MM.1S (cell line): Measurements from ENCODE around the gene SH3PXD2A.

Experiments used
- DNase-seq: peaks from one replicate; pipeline ENCODE4 v3.0.0-alpha.2; 2015
- H2AFZ ChIP-seq: fragments of 300-600 bp; sonication (generic); 2 replicates; pipeline ENCODE4 v1.6.0; 2016; ENCODE audit warnings: antibody characterized with exemption, low read length
- H3F3A ChIP-seq: fragments of 300-600 bp; sonication (generic); 2 replicates; pipeline ENCODE4 v1.6.1; 2016; ENCODE audit warnings: mild to moderate bottlenecking, antibody characterized with exemption, low read length, moderate library complexity, mixed read lengths; ENCODE audit not compliant: insufficient read depth
- H3K27ac ChIP-seq: fragments of 300-600 bp; sonication (generic); 2 replicates; pipeline ENCODE4 v1.5.1; 2016; ENCODE audit warnings: mild to moderate bottlenecking, low read length
- H3K27me3 ChIP-seq: fragments of 300-600 bp; sonication (generic); replicated peaks from 2 replicates; pipeline ENCODE4 v1.6.0; 2016; ENCODE audit warnings: low read length; ENCODE audit not compliant: insufficient read depth
- H3K36me3 ChIP-seq: fragments of 300-600 bp; sonication (generic); replicated peaks from 2 replicates; pipeline ENCODE4 v1.6.1; 2016; ENCODE audit warnings: mild to moderate bottlenecking, low read length, mixed read lengths; ENCODE audit not compliant: insufficient read depth
- H3K4me1 ChIP-seq: fragments of 300-600 bp; sonication (generic); 2 replicates; pipeline ENCODE4 v1.6.1; 2016; ENCODE audit warnings: low read length, mixed read lengths
- H3K4me2 ChIP-seq: fragments of 300-600 bp; sonication (generic); 2 replicates; pipeline ENCODE4 v1.6.0; 2016; ENCODE audit warnings: low read depth, low read length
- H3K4me3 ChIP-seq: fragments of 300-600 bp; sonication (generic); 2 replicates; pipeline ENCODE4 v1.5.1; 2016; ENCODE audit warnings: low read length, mixed read lengths
- H3K79me2 ChIP-seq: fragments of 300-600 bp; sonication (generic); 2 replicates; pipeline ENCODE4 v1.6.1; 2016; ENCODE audit warnings: mixed run types, low read length, mixed read lengths
- H3K9ac ChIP-seq: fragments of 300-600 bp; sonication (generic); 2 replicates; pipeline ENCODE4 v1.6.1; 2016; ENCODE audit warnings: low read length, mixed read lengths
- H3K9me2 ChIP-seq: fragments of 300-600 bp; sonication (generic); replicated peaks from 2 replicates; pipeline ENCODE4 v1.6.1; 2016; ENCODE audit warnings: mild to moderate bottlenecking, low read length, mixed read lengths; ENCODE audit not compliant: insufficient read depth
- H3K9me3 ChIP-seq: fragments of 300-600 bp; sonication (generic); replicated peaks from 2 replicates; pipeline ENCODE4 v1.6.1; 2016; ENCODE audit warnings: mild to moderate bottlenecking, low read length, mixed read lengths; ENCODE audit not compliant: insufficient read depth
- H4K20me1 ChIP-seq: fragments of 300-600 bp; sonication (generic); 2 replicates; pipeline ENCODE4 v1.6.1; 2016; ENCODE audit warnings: mild to moderate bottlenecking, low read length, moderate library complexity, mixed read lengths; ENCODE audit not compliant: insufficient read depth
- CTCF ChIP-seq: fragments of 300-600 bp; sonication (generic); IDR thresholded peaks from 2 replicates; pipeline ENCODE4 v1.5.1; 2016; ENCODE audit warnings: antibody characterized with exemption, low read length, mixed read lengths
- EZH2 ChIP-seq: fragments of 300-600 bp; sonication (generic); optimal IDR thresholded peaks from 2 replicates; pipeline ENCODE3; 2017; ENCODE audit warnings: low read depth, mild to moderate bottlenecking, antibody characterized with exemption, low read length, mixed read lengths
- EZH2phosphoT487 ChIP-seq: fragments of 300-600 bp; sonication (generic); IDR thresholded peaks from 2 replicates; pipeline ENCODE4 v1.6.1; 2018; ENCODE audit warnings: antibody characterized with exemption, low read length

Gene SH3PXD2A

GRCh38 chr10:103765168-103765567, 90.2 kb downstream of the SH3PXD2A start:
- H3K27me3 ChIP-seq, result no peaks in the 10 kb centered on the region
- no peak for DNase-seq
- H3K4me2 ChIP-seq, result no peak overlapping the region
- H3K27ac ChIP-seq, result no peak overlapping the region
- H3K79me2 ChIP-seq, result no peaks in the 10 kb centered on the region
- no peaks in the 10 kb centered on the region for H3F3A ChIP-seq
- H3K4me3 ChIP-seq, result no peak overlapping the region
- no peak overlapping the region for H2AFZ ChIP-seq
- H3K9ac ChIP-seq, result no peak overlapping the region
- no peaks in the 10 kb centered on the region for H4K20me1 ChIP-seq
- H3K9me3 ChIP-seq, result no peaks in the 10 kb centered on the region
- H3K4me1 ChIP-seq, result peaks cover 18% of the 10 kb centered on the region
- no peaks in the 10 kb centered on the region for H3K9me2 ChIP-seq
- no peak for TF ChIP-seq EZH2phosphoT487
- no peak for TF ChIP-seq EZH2
- TF ChIP-seq CTCF, result no peak
- no peaks in the 10 kb centered on the region for H3K36me3 ChIP-seq

- Histone ChIP-seq H3K4me2 (no peak overlapping the region), H3K36me3 (no peaks in the 10 kb centered on the region), H3K9me2 (no peaks in the 10 kb centered on the region), H3K9me3 (no peaks in the 10 kb centered on the region), H4K20me1 (no peaks in the 10 kb centered on the region), H3K4me1 (peaks cover 19% of the 10 kb centered on the region), H2AFZ (no peak overlapping the region), H3K79me2 (no peaks in the 10 kb centered on the region), H3K4me3 (no peak overlapping the region), H3K9ac (no peak overlapping the region), H3F3A (no peaks in the 10 kb centered on the region), H3K27ac (no peak overlapping the region), H3K27me3 (no peaks in the 10 kb centered on the region)
- DNase-seq, result no peak
- TF ChIP-seq EZH2 (no peak), CTCF (no peak), EZH2phosphoT487 (no peak)
Observed at GRCh38 chr10:103764296-103765088, 90.9 kb downstream of the SH3PXD2A start.

- H3K27ac ChIP-seq, result no peak overlapping the region
- no peaks in the 10 kb centered on the region for H3F3A ChIP-seq
- no peaks in the 10 kb centered on the region for H3K9me3 ChIP-seq
- H3K4me1 ChIP-seq, result peaks cover 28% of the 10 kb centered on the region
- no peaks in the 10 kb centered on the region for H3K9me2 ChIP-seq
- no peaks in the 10 kb centered on the region for H4K20me1 ChIP-seq
- TF ChIP-seq CTCF, result no peak
- TF ChIP-seq EZH2phosphoT487, result no peak
- TF ChIP-seq EZH2, result no peak
- no peaks in the 10 kb centered on the region for H3K36me3 ChIP-seq
- DNase-seq, result no peak
- H3K79me2 ChIP-seq, result no peaks in the 10 kb centered on the region
- H3K9ac ChIP-seq, result no peak overlapping the region
- no peaks in the 10 kb centered on the region for H3K27me3 ChIP-seq
- no peak overlapping the region for H3K4me2 ChIP-seq
- H2AFZ ChIP-seq, result no peak overlapping the region
- H3K4me3 ChIP-seq, result no peak overlapping the region
Observed at GRCh38 chr10:103763374-103764202, 91.8 kb downstream of the SH3PXD2A start.
